Measurements from ENCODE around the gene XPR1. TPM values are rescaled to one million over a fixed set of nuclear protein-coding genes. Genes with fewer than 3 reads are reported as not detected.

XPR1 gene
- total RNA-seq, 1 donor from 2014 or later = 46.7 TPM

DNA sequence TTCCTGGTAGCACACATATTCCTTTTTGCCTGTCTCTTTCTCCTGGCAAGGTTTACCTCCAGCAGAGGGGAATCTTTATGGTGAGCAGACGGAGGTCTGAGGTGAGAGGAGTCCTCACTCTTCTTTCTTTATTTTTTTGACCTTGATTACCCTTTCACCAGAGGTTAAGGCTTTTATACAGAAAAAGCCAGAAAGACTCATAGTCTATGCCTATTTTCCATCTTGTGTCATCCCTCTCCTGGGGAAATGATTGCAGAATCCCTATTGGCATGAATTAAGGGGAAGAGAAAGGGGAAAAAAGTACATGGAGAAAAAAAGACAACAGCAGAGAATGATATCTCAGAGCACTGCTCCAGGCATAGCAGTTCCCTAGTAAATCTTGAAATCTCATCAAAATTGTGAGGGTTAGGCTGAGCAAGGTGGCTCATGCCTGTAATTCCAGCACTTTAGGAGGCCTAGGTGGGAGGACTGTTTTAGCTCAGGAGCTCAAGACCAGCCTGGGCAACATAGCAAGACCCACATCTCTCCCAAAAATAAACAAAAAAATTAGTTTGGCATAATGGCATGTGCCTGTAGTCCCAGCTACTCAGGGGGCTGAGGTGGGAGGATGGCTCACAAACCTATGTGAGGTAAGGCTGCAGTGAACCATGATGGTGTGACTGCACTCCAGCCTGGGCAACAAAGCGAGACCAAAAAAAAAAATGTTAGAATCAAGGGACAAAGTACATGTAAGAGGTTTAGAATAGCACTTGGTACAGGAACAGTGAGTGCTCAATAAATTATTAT, 1.2 kb upstream of the XPR1 start:
- Mint-ChIP-seq H3K27me3 (ENCODE audit: low read depth) (no peaks in the 10 kb centered on the region), H3K9me3 (no peaks in the 10 kb centered on the region), H3K27ac (ENCODE audit: unreplicated experiment) (no peak overlapping the region), H3K36me3 (ENCODE audit: low read depth) (no peaks in the 10 kb centered on the region), H3K4me3 (peak overlapping the region; percentile 47), H3K4me1 (peaks cover 6% of the 10 kb centered on the region)
- TF ChIP-seq CTCF (conservative IDR thresholded peaks at IDR 0.05) = no peak
- DNase-seq (ENCODE audit: low read depth, low spot score) = no peak

DNA sequence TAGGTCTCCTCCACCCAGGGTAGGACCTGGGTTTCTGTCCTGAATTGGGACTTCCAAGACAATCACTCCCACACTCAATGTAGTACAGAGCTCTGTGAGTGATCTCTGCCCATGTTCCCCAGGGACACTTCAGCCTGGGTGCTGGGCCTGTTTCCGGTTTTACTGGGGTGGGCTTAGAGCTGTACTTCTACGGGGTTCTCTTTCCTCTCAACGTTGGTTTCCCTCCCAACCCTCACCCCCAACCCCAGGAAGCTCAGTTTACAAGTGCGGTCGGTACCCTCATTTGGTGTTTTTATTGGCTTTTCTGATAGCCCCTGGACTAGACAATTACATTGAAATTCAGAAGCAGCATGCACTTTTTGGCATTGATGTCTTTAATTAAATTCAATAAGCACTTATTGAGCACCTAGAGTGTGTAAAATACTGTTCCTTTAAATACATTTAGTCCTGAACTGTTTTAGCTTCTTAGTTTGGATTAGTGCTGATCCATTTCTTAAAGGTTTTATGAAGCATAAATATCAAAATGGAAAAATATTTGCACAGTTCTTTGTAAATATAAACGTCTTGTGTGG, 542 bp upstream of the XPR1 start:
- Mint-ChIP-seq H3K27ac (ENCODE audit: unreplicated experiment) (no peak overlapping the region), H3K4me1 (peaks cover 10% of the 10 kb centered on the region), H3K27me3 (ENCODE audit: low read depth) (no peaks in the 10 kb centered on the region), H3K9me3 (no peaks in the 10 kb centered on the region), H3K36me3 (ENCODE audit: low read depth) (no peaks in the 10 kb centered on the region), H3K4me3 (peak overlapping the region; percentile 94)
- no peak for DNase-seq (ENCODE audit: low read depth, low spot score)
- no peak for TF ChIP-seq CTCF (conservative IDR thresholded peaks at IDR 0.05)

DNA sequence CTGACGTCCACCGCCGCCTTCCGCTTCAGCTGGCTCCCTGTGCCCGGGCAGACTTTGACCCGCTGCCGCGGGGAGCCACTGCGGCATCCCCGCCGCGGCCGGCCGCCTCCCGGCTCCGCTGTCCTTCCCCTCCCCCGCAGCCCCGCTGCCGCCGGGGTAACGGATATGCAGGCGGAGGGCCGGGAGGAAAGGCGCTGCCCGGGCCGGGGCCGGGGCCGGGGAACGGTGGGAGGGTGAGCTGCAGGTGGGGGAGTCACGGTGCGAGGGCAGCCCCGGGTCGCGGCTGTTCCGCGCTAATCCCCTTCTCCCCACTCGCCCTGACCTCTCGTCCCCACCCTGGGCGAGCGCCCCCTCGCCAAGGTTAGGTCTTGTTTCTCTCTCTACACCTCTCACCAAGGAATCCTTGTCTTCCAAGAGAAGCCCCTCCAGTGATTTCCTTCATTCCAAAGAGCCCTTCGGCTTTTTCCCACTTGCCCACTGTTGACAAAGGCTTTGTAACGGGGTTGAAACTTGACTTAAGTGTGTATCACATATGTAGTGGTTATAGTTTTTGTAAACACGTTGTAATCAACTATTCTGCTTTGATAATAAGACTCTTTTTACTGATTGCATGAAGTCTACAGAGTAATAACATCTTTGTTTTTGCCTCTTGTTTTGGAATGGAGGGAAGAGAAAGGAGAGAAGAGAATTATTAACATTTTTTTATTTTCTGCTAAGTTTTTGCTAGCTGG, 669 bp downstream of the XPR1 start:
- peak overlapping the region; percentile 55 for H3K27ac Mint-ChIP-seq (ENCODE audit: unreplicated experiment)
- no peaks in the 10 kb centered on the region for H3K27me3 Mint-ChIP-seq (ENCODE audit: low read depth)
- no peaks in the 10 kb centered on the region for H3K9me3 Mint-ChIP-seq
- H3K4me1 Mint-ChIP-seq = peaks cover 13% of the 10 kb centered on the region
- peak; percentile 38 for TF ChIP-seq CTCF (conservative IDR thresholded peaks at IDR 0.05)
- H3K36me3 Mint-ChIP-seq (ENCODE audit: low read depth) = no peaks in the 10 kb centered on the region
- DNase-seq (ENCODE audit: low read depth, low spot score) = peak; percentile 58
- peak overlapping the region; percentile 94 for H3K4me3 Mint-ChIP-seq

- H3K4me3 Mint-ChIP-seq = no peak overlapping the region
- no peak overlapping the region for H3K27ac Mint-ChIP-seq (ENCODE audit: unreplicated experiment)
- H3K4me1 Mint-ChIP-seq = peaks cover 13% of the 10 kb centered on the region
- H3K36me3 Mint-ChIP-seq (ENCODE audit: low read depth) = no peaks in the 10 kb centered on the region
- no peak for TF ChIP-seq CTCF (conservative IDR thresholded peaks at IDR 0.05)
- H3K27me3 Mint-ChIP-seq (ENCODE audit: low read depth) = no peaks in the 10 kb centered on the region
- no peak for DNase-seq (ENCODE audit: low read depth, low spot score)
- no peaks in the 10 kb centered on the region for H3K9me3 Mint-ChIP-seq
Observed at GRCh38 chr1:180633057-180634056, 1.5 kb downstream of the XPR1 start.

DNA sequence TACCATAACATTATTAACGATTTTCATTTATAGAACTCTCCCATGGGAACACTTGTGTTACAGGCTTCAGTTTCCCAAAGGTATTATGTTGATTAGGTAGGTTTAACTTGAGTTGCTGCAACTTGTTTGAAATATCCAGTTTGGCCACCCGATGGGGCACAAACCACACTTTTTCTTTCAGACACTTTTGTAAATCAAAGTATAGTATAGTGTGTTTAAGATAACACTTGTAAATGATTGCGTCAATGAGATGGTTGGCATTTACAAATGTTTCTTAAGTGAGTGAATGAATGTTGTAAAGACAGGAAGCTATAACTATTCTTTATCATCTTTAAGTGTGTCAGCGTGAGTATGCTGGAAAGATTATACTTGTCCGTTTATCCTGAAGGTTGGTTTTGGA, 4.3 kb downstream of the XPR1 start:
- DNase-seq (ENCODE audit: low read depth, low spot score) = no peak
- Mint-ChIP-seq H3K9me3 (no peaks in the 10 kb centered on the region), H3K4me3 (no peak overlapping the region), H3K36me3 (ENCODE audit: low read depth) (peaks cover 8% of the 10 kb centered on the region), H3K27me3 (ENCODE audit: low read depth) (no peaks in the 10 kb centered on the region), H3K27ac (ENCODE audit: unreplicated experiment) (no peak overlapping the region), H3K4me1 (peaks cover 21% of the 10 kb centered on the region)
- TF ChIP-seq CTCF (conservative IDR thresholded peaks at IDR 0.05) = no peak

Measured in neural crest cell (in vitro differentiated cells).